A204.1 (cell line): ENCODE data around the gene NIPA2.

Experiments
- FAIRE-seq: peaks from 2 replicates; lab custom pipeline; 2012; peaks lifted over from hg19 to GRCh38; lab: Jason Lieb, UNC

The NIPA2 gene

GRCh38 chr15:22878103-22878502, 39.6 kb downstream of the NIPA2 start:
- no peak for FAIRE-seq

- FAIRE-seq, result no peak
Observed at GRCh38 chr15:22880068-22880980, 41.9 kb downstream of the NIPA2 start.

DNA sequence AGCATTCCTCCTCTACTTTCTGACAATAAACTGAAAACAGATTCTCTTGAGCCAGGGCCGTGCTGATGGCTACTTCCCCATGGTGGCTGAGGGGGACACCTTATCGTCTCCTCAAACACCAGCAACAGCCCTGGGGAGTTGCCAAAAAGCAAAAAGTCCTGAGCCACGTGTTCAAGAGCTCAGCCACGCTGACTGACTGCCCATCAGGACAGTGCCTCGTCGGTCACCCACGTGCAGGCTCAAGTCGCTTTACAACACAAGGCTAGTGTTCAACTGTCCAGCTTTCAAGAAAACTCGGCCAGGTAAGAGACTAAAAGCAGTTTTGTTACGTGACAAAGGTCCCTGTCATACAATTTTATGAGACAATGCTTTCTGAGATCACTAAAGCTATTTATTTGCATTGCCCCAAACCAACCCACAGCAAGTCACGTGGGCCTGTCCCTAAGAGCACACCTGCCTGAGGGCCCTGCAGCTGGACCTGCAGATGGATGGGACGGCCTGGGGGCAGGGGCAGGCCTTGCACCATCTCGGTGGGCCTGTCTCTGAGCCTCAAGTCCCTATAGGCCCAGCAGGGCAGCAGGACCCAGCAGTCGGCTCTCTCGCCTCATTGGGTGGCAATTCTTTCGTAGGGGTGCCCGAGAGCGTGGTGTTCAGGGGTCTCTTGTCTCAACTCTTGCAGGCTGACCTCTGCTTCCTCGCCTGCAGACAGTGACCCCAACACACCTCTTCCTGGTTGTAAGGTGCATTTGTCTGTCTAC, 42.7 kb downstream of the NIPA2 start:
- no peak for FAIRE-seq

DNA sequence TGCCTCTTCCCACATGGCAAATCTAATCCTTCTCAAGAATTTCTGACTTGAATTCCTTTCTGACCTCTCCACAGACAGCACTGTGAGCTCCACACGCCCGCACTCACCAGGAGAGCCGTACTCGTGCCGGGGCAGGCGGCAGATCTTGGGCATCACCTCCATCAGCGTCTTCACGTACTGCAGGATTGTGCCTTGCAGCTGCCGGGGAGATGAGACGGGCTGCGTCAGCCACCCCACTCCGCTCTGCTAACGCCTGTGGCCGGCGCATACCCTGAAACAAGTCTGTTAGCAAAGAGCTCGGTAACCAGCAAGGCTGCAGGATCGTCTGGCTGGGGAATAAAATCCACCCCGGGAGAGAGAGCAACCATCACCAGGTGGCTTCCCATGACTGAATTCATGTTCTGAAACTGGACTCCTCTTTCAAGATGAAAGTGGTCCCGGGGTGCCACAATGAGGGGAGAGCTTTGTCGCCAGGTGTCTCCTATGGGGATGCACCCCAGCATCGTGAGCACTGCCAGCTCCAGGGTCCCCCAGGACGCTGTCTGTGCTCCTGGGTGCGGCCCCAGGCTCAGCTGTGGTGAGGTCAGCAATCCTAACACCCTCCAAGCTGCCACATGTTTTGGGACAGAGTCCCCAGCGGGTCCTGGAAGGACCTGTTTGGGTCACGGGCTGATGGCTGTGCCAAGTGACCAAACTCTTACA, 43.4 kb downstream of the NIPA2 start:
- FAIRE-seq, result no peak

GRCh38 chr15:22883196-22883595, 44.7 kb downstream of the NIPA2 start:
- no peak for FAIRE-seq

- FAIRE-seq, result no peak
Observed at GRCh38 chr15:22884344-22884743, 45.9 kb downstream of the NIPA2 start.

DNA sequence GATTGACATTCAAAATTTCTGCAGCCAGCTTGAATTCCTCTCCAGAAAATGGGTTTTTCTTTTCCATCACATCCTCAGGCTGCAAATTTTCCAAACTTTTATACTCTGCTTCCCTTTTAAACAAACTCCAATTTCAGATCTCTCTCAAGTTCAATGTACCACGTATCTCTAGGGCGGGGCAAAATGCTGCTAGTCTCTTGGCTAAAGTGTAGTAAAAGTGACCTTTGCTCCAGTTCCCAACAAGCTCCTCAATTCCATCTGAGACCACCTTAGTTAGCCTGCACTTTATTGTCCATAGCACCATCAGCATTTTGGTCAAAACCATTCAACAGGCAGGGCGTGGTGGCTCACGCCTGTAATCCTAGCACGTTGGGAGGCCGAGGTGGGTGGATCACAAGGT, 46.7 kb downstream of the NIPA2 start:
- FAIRE-seq, result no peak

GRCh38 chr15:22887157-22887951, 48.9 kb downstream of the NIPA2 start:
- FAIRE-seq, result no peak

- FAIRE-seq, result no peak
Observed at GRCh38 chr15:22888120-22888859, 49.8 kb downstream of the NIPA2 start.

- FAIRE-seq, result no peak
Observed at GRCh38 chr15:22889146-22889818, 50.8 kb downstream of the NIPA2 start.

DNA sequence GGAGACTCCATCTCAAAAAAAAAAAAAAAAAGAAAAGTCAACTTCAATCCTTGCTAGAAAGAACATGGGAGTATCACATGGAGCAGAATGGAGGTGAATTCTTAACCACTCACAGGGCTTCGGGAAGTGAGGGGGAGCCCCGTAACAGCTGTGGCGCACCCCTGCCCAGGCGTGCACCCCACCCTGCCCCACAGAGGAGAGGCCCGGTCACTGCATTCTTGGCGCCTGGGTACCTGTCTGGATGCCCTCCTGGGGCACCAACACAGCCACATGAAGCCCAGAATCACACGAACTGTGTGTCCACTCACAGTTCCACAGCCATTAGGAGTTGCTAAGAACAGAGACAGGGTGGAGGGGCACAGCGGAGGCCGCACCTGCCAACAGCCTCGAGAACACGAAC, 51.8 kb downstream of the NIPA2 start:
- no peak for FAIRE-seq

- no peak for FAIRE-seq
Observed at GRCh38 chr15:22891426-22892210, 53.2 kb downstream of the NIPA2 start.

GRCh38 chr15:22892333-22892732, 53.9 kb downstream of the NIPA2 start:
- FAIRE-seq, result no peak

- FAIRE-seq, result no peak
Observed at GRCh38 chr15:22893081-22893480, 54.6 kb downstream of the NIPA2 start.

- FAIRE-seq, result no peak
Observed at GRCh38 chr15:22893881-22894280, 55.4 kb downstream of the NIPA2 start.

GRCh38 chr15:22895465-22896190, 57.2 kb downstream of the NIPA2 start:
- FAIRE-seq, result no peak

DNA sequence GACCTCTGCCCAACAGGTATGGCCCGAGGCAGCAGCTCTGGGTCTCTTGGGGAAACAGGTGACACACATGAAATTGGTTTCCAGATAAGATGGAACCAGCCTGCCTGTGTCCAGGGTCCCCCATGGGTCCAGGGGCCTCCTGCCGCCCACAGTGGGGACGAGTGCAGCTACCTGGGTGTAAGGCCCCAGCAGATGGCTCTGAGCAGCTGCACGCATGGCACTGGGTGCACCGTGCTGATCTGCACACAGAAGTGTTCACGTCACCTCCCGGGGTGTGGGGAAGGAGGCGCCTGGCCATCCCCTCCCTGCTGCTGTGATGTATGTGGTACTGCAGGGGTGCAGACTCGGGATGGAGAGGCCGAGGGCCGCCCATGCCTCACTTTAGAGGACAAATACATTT, 63.6 kb downstream of the NIPA2 start:
- FAIRE-seq, result no peak

GRCh38 chr15:22902578-22902977, 64.1 kb downstream of the NIPA2 start:
- FAIRE-seq, result no peak

GRCh38 chr15:22902981-22903380, 64.5 kb downstream of the NIPA2 start:
- FAIRE-seq, result no peak
